Myometrial cell (primary cell): ENCODE results near the gene COL3A1. TPM values are rescaled to one million over a fixed set of nuclear protein-coding genes. Genes with fewer than 3 reads are reported as not detected.

ENCODE experiments used
- total RNA-seq: library from RNA; depleted of rRNA; stranded (reverse); fragments of >200 nt; gene quantifications from 2 replicates; pipeline ENCODE4 v1.2.3, GENCODE V29; 2015

Gene COL3A1
- total RNA-seq: 2,539 and 2,849 TPM in 2 replicates

GRCh38 chr2:188974164-188974563 lies at the start of gene COL3A1:
COL3A1 (plus strand) TSS chr2:188974373; CDS start chr2:188974490, 117 bp downstream.

Other genes starting within 250 kb of the COL3A1 start
- gene COL5A2, start 205.4 kb downstream of the COL3A1 start, total RNA-seq: 517 and 572 TPM in 2 replicates